Common myeloid progenitor, CD34-positive (primary cell): ENCODE data around the gene CKM.

Experiments
- CTCF ChIA-PET: fragments of 350-600 bp; sonication (Branson Sonifier 250); formaldehyde crosslinking; loops from one replicate; lab custom pipeline; 2021; ENCODE audit warnings: antibody characterized with exemption; lab: Charles Lee
- POLR2A ChIA-PET: fragments of 350-600 bp; sonication (Branson Sonifier 250); formaldehyde crosslinking; loops from one replicate; lab custom pipeline; 2021; ENCODE audit warnings: antibody characterized with exemption; lab: Charles Lee
- DNase-seq, 3 donors: peaks; one replicate each; pipeline versions ENCODE4 v3.0.0 to v3.0.0-alpha.2; 2013
- H3K27ac ChIP-seq, 2 experiments: 1 replicate in 1 of 2; 2 replicates in 1 of 2; pipeline ENCODE4 v1.7.0; 2013; ENCODE audit warnings: inconsistent platforms in 2 of 2, low read length in 2 of 2, mild to moderate bottlenecking in 2 of 2, low read depth in 1 of 2, moderate library complexity in 1 of 2; ENCODE audit not compliant: severe bottlenecking in 2 of 2, insufficient read depth in 1 of 2, poor library complexity in 1 of 2
- H3K27me3 ChIP-seq, 5 experiments: replicated peaks in 2 of 5; 1 replicate in 3 of 5; 2 replicates in 2 of 5; pipeline versions ENCODE4 v1.6.1 to v1.7.0; 2013; ENCODE audit warnings: low read length in 4 of 5, mild to moderate bottlenecking in 2 of 5, moderate library complexity in 2 of 5, inconsistent platforms in 1 of 5; ENCODE audit not compliant: insufficient read depth in 5 of 5, control insufficient read depth in 4 of 5
- H3K36me3 ChIP-seq, 4 experiments: 1 replicate in 2 of 4; 2 replicates in 2 of 4; pipeline versions ENCODE4 v1.6.1 to v1.7.0; 2013; ENCODE audit warnings: low read length in 3 of 4, control low read depth in 1 of 4, mild to moderate bottlenecking in 1 of 4; ENCODE audit not compliant: control insufficient read depth in 4 of 4, insufficient read depth in 4 of 4
- H3K4me1 ChIP-seq, 4 experiments: 1 replicate in 3 of 4; 2 replicates in 1 of 4; pipeline versions ENCODE4 v1.6.1 to v1.7.1; 2013; ENCODE audit warnings: low read length in 3 of 4, mild to moderate bottlenecking in 3 of 4, control low read depth in 1 of 4, inconsistent platforms in 1 of 4, moderate library complexity in 1 of 4; ENCODE audit not compliant: control insufficient read depth in 4 of 4, insufficient read depth in 4 of 4; ENCODE audit errors: control extremely low read depth in 1 of 4
- H3K4me3 ChIP-seq, 7 experiments: 1 replicate in 4 of 7; 2 replicates in 3 of 7; pipeline versions ENCODE4 v1.5.1 to v1.7.0; 2013; ENCODE audit warnings: mild to moderate bottlenecking in 7 of 7, low read length in 6 of 7, moderate library complexity in 6 of 7, inconsistent platforms in 2 of 7, low read depth in 2 of 7, control low read depth in 1 of 7; ENCODE audit not compliant: insufficient read depth in 4 of 7, control insufficient read depth in 1 of 7; ENCODE audit errors: extremely low read depth in 1 of 7
- H3K9me3 ChIP-seq, 5 experiments: 1 replicate in 4 of 5; 2 replicates in 1 of 5; pipeline versions ENCODE4 v1.6.1 to v1.7.1; 2013; ENCODE audit warnings: low read length in 4 of 5, mild to moderate bottlenecking in 2 of 5, inconsistent platforms in 1 of 5, low read depth in 1 of 5, moderate library complexity in 1 of 5; ENCODE audit not compliant: control insufficient read depth in 4 of 5, insufficient read depth in 2 of 5; ENCODE audit errors: control extremely low read depth in 1 of 5
- WGBS: methylation state at CpG from one replicate; pipeline ENCODE4 v1.1.5; 2013; ENCODE audit not compliant: insufficient coverage; 5-methylcytosine and 5-hydroxymethylcytosine counted together

The CKM gene

DNA sequence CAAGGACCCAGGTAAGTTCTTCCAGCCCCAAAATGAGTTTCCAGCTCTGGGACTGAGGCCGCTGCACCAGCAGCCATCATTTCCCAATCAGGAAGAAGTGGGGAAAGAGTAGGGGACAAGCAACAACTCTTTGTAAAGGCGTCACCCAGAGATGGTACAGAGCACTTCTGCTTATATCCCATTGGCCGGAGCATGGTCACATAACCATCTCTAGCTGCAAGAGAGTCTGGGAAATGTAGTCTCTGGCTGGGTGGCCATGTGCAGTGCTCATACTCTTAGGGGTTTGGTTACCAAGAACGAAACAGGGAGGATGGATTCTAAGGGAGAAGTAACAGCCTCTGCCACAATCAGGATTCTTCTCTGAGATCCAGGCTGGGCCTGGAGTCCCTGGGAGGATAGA is 26.3 kb downstream of the CKM start:
- ChIA-PET CTCF (no interaction called here), POLR2A (no interaction called here)
- Histone ChIP-seq H3K36me3 (peaks cover 7 to 55% (median 25%) of the 10 kb centered on the region in 4 experiments), H3K9me3 (peaks cover 0 to 6% (median 3%) of the 10 kb centered on the region in 5 experiments), H3K27ac (no peak overlapping the region), H3K27me3 (no peaks in the 10 kb centered on the region), H3K4me1 (peaks cover 0 to 5% (median 0%) of the 10 kb centered on the region in 4 experiments), H3K4me3 (no peak overlapping the region)
- peak in 2 of 3 donors; percentile 23 to 43 for DNase-seq
- WGBS: 97% methylated on average over 4 of the region's 4 CpGs

GRCh38 chr19:45295873-45296272 is 26.8 kb downstream of the CKM start:
- H3K36me3 ChIP-seq: peaks cover 7 to 58% (median 27%) of the 10 kb centered on the region in 4 experiments
- H3K4me3 ChIP-seq: no peak overlapping the region
- DNase-seq: no peak
- H3K27me3 ChIP-seq: no peaks in the 10 kb centered on the region
- no peak overlapping the region for H3K27ac ChIP-seq
- CTCF ChIA-PET: no interaction called here
- peaks cover 0 to 5% (median 0%) of the 10 kb centered on the region in 4 experiments for H3K4me1 ChIP-seq
- H3K9me3 ChIP-seq: peaks cover 0 to 6% (median 3%) of the 10 kb centered on the region in 5 experiments
- POLR2A ChIA-PET: no interaction called here

- ChIA-PET CTCF (no interaction called here), POLR2A (no interaction called here)
- no peaks in the 10 kb centered on the region for H3K4me1 ChIP-seq
- DNase-seq: no peak
- no peak overlapping the region for H3K4me3 ChIP-seq
- no peaks in the 10 kb centered on the region for H3K27me3 ChIP-seq
- H3K27ac ChIP-seq: no peak overlapping the region
- H3K9me3 ChIP-seq: peaks cover 0 to 6% (median 3%) of the 10 kb centered on the region in 5 experiments
- peaks cover 7 to 57% (median 32%) of the 10 kb centered on the region in 4 experiments for H3K36me3 ChIP-seq
- 96% methylated on average over 4 of the region's 12 CpGs for WGBS
Observed at GRCh38 chr19:45294291-45295029, 28.2 kb downstream of the CKM start.

- peaks cover 7 to 56% (median 28%) of the 10 kb centered on the region in 4 experiments for H3K36me3 ChIP-seq
- no peak for DNase-seq
- CTCF ChIA-PET: interaction anchor here (1.2 kb wide), 1 partner anchor 22 kb away, joined by 3 read pairs; no protein-coding TSS in a partner anchor
- no peak overlapping the region for H3K27ac ChIP-seq
- POLR2A ChIA-PET: no interaction called here
- WGBS: 97% methylated on average over 4 of the region's 4 CpGs
- H3K9me3 ChIP-seq: peaks cover 0 to 6% (median 3%) of the 10 kb centered on the region in 5 experiments
- no peaks in the 10 kb centered on the region for H3K27me3 ChIP-seq
- no peaks in the 10 kb centered on the region for H3K4me1 ChIP-seq
- no peak overlapping the region for H3K4me3 ChIP-seq
Observed at GRCh38 chr19:45293682-45294081, 29.0 kb downstream of the CKM start.

- CTCF ChIA-PET: no interaction called here
- Histone ChIP-seq H3K27me3 (no peaks in the 10 kb centered on the region), H3K4me3 (no peak overlapping the region), H3K27ac (no peak overlapping the region), H3K36me3 (peaks cover 7 to 59% (median 23%) of the 10 kb centered on the region in 4 experiments), H3K4me1 (no peaks in the 10 kb centered on the region), H3K9me3 (peaks cover 0 to 6% (median 3%) of the 10 kb centered on the region in 5 experiments)
- POLR2A ChIA-PET: no interaction called here
- 100% methylated on average over 1 of the region's 1 CpG for WGBS
- no peak for DNase-seq
Observed at GRCh38 chr19:45291834-45292233, 30.8 kb downstream of the CKM start.

GRCh38 chr19:45290381-45290931 is 32.2 kb downstream of the CKM start:
- 100% methylated on average over 5 of the region's 6 CpGs for WGBS
- H3K4me1 ChIP-seq: no peaks in the 10 kb centered on the region
- peaks cover 0 to 6% (median 3%) of the 10 kb centered on the region in 5 experiments for H3K9me3 ChIP-seq
- H3K27me3 ChIP-seq: no peaks in the 10 kb centered on the region
- peaks cover 6 to 54% (median 16%) of the 10 kb centered on the region in 4 experiments for H3K36me3 ChIP-seq
- H3K27ac ChIP-seq: no peak overlapping the region
- H3K4me3 ChIP-seq: no peak overlapping the region
- CTCF ChIA-PET: no interaction called here
- no peak for DNase-seq
- POLR2A ChIA-PET: no interaction called here

DNA sequence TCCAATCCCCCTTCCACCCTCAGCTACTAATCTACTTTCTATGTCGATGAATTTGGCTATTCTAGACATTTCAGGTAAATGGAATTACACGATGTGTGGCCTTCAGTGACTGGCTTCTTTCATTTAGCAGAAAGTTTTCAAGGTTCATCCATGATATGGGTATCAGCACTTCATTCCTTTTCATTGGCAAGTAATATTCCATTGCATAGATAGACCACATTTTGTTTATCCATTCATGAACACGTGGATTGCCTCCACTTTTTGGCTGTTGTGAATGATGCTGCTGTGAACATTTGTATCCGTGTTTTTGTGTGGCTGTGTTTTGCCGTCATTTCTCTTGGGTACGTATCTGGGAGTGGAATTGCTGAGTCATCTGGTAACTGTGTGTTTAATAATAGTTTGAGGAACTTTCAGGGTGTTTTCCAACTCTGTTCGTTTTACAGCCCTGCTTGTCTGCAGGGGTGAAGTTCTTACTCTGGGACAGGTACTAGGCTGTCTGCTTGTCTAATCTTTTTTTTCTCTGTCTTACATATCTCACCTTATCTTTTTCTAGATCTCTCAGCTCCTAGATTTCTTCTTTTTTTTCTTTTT is 39.1 kb downstream of the CKM start:
- POLR2A ChIA-PET: no interaction called here
- Histone ChIP-seq H3K27ac (peak overlapping the region in 1 of 2 experiments; percentile 27), H3K4me1 (peaks cover 0 to 2% (median 0%) of the 10 kb centered on the region in 4 experiments), H3K4me3 (no peak overlapping the region), H3K36me3 (peaks cover 6 to 50% (median 9%) of the 10 kb centered on the region in 4 experiments), H3K27me3 (no peaks in the 10 kb centered on the region), H3K9me3 (peaks cover 0 to 6% (median 0%) of the 10 kb centered on the region in 5 experiments)
- CTCF ChIA-PET: no interaction called here
- peak; percentile 24 to 87 (median 86) for DNase-seq
- WGBS: 100% methylated on average over 2 of the region's 7 CpGs
